ENCODE measurements around the gene PLEK.

Gene PLEK

GRCh38 chr2:68388358-68388757 is 23.3 kb downstream of the PLEK start (continued):
- TF ChIP-seq ZNF280C (tag by site-specific recombination; IDR thresholded peaks at IDR 0.05), result no peak

- no peak overlapping the region for H3K27ac ChIP-seq (ENCODE audit: extremely low read depth, low read depth, low read length)
- TF ChIP-seq ZNF548 (tag by site-specific recombination; IDR thresholded peaks at IDR 0.05), result no peak
- no peak for TF ChIP-seq ZSCAN30 (tag by site-specific recombination; IDR thresholded peaks at IDR 0.05)
- no peak for TF ChIP-seq ZNF214 (tag by site-specific recombination; IDR thresholded peaks at IDR 0.05; ENCODE audit: borderline replicate concordance)
- no peak for TF ChIP-seq PRDM1 (tag by site-specific recombination; IDR thresholded peaks at IDR 0.05)
- no peak for TF ChIP-seq ZFHX2 (tag by site-specific recombination; conservative IDR thresholded peaks at IDR 0.05)
- no peak for TF ChIP-seq ZSCAN23 (tag by site-specific recombination; IDR thresholded peaks at IDR 0.05)
- TF ChIP-seq ZNF600 (tag by site-specific recombination; IDR thresholded peaks at IDR 0.05), result no peak
- no peak for TF ChIP-seq REST (tag by site-specific recombination; IDR thresholded peaks at IDR 0.05)
- no peak for TF ChIP-seq ZNF2 (tag by site-specific recombination; IDR thresholded peaks at IDR 0.05)
- TF ChIP-seq ZNF266 (tag by site-specific recombination; IDR thresholded peaks at IDR 0.05; ENCODE audit: low read depth), result no peak
- no peaks in the 10 kb centered on the region for H3K4me1 ChIP-seq (ENCODE audit: control insufficient read depth, insufficient read depth, low read length)
- POLR2A ChIA-PET, result no interaction called here
- no peaks in the 10 kb centered on the region for H3K9me3 ChIP-seq (ENCODE audit: control insufficient read depth, insufficient read depth, low read depth, low read length)
- CTCF ChIA-PET, result interaction anchor here (0.7 to 1.1 kb wide), 2 partner anchors 53 to 242 kb away, joined by 4 read pairs; no protein-coding TSS in a partner anchor
- no peaks in the 10 kb centered on the region for H3K36me3 ChIP-seq (ENCODE audit: control insufficient read depth in 2 of 2, insufficient read depth in 1 of 2, low read length in 2 of 2)
- no peak overlapping the region for H3K4me3 ChIP-seq (ENCODE audit: low read depth, low read length)
Measured at GRCh38 chr2:68388772-68389171, 23.7 kb downstream of the PLEK start.

DNA sequence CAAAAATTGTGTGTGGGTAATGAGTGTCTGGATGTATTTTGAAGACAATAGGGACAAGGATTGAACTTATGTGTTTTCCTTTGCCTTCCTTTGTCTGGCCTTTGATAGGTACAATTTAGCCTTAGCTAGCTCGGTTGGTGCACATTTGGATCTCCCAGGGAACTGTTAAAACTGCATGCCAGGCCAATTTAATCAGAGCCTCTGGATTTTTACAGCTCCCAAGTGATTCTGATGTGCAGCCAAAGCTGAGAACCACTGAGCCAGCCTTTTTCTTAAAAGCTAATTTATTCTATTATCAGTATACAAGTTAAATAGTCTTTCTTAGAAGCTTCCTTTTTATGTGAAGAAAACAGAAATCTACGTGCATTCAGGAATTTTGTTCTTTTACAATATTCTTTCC is 25.0 kb downstream of the PLEK start:
- H3K9me3 ChIP-seq (ENCODE audit: control insufficient read depth, insufficient read depth, low read depth, low read length), result no peaks in the 10 kb centered on the region
- ChIA-PET CTCF (interaction anchor here (0.5 to 1.4 kb wide), 4 partner anchors 12 to 500 kb away, joined by 3 to 4 read pairs (median 4); no protein-coding TSS in a partner anchor), POLR2A (no interaction called here)
- no peaks in the 10 kb centered on the region for H3K36me3 ChIP-seq (ENCODE audit: control insufficient read depth in 2 of 2, insufficient read depth in 1 of 2, low read length in 2 of 2)
- TF ChIP-seq ZSCAN23 (tag by site-specific recombination; IDR thresholded peaks at IDR 0.05), result no peak
- no peak for TF ChIP-seq ZNF266 (tag by site-specific recombination; IDR thresholded peaks at IDR 0.05; ENCODE audit: low read depth)
- TF ChIP-seq KLF9 (tag by site-specific recombination; IDR thresholded peaks at IDR 0.05; ENCODE audit: low read depth), result no peak
- no peak for TF ChIP-seq ZNF416 (tag by site-specific recombination; IDR thresholded peaks at IDR 0.05)
- no peak for TF ChIP-seq ZNF623 (tag by site-specific recombination; IDR thresholded peaks at IDR 0.05)
- TF ChIP-seq ZNF76 (tag by site-specific recombination; IDR thresholded peaks at IDR 0.05; ENCODE audit: borderline replicate concordance, low read depth), result no peak
- no peak for TF ChIP-seq ZNF350 (tag by site-specific recombination; IDR thresholded peaks at IDR 0.05)
- TF ChIP-seq ZNF677 (tag by site-specific recombination; IDR thresholded peaks at IDR 0.05), result no peak
- no peak for TF ChIP-seq ZNF624 (tag by site-specific recombination; IDR thresholded peaks at IDR 0.05)
- no peak for TF ChIP-seq ZNF670 (tag by site-specific recombination; IDR thresholded peaks at IDR 0.05; ENCODE audit: low read depth)
- no peak for TF ChIP-seq ZNF292 (tag by site-specific recombination; IDR thresholded peaks at IDR 0.05; ENCODE audit: borderline replicate concordance, low read depth)
- TF ChIP-seq, protein P1, sequence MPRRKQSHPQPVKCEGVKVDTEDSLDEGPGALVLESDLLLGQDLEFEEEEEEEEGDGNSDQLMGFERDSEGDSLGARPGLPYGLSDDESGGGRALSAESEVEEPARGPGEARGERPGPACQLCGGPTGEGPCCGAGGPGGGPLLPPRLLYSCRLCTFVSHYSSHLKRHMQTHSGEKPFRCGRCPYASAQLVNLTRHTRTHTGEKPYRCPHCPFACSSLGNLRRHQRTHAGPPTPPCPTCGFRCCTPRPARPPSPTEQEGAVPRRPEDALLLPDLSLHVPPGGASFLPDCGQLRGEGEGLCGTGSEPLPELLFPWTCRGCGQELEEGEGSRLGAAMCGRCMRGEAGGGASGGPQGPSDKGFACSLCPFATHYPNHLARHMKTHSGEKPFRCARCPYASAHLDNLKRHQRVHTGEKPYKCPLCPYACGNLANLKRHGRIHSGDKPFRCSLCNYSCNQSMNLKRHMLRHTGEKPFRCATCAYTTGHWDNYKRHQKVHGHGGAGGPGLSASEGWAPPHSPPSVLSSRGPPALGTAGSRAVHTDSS (tag by site-specific recombination; IDR thresholded peaks at IDR 0.05), result no peak
- TF ChIP-seq ZNF768 (tag by site-specific recombination; IDR thresholded peaks at IDR 0.05), result no peak
- no peak for TF ChIP-seq ZNF626 (tag by site-specific recombination; IDR thresholded peaks at IDR 0.05)
- TF ChIP-seq ZNF174 (tag by site-specific recombination; IDR thresholded peaks at IDR 0.05), result no peak
- TF ChIP-seq ZNF645 (tag by site-specific recombination; IDR thresholded peaks at IDR 0.05), result no peak
- TF ChIP-seq ZNF239 (tag by site-specific recombination; IDR thresholded peaks at IDR 0.05), result no peak
- TF ChIP-seq TRIM28 (IDR thresholded peaks at IDR 0.05; ENCODE audit: borderline replicate concordance, low read length), result no peak
- no peaks in the 10 kb centered on the region for H3K4me1 ChIP-seq (ENCODE audit: control insufficient read depth, insufficient read depth, low read length)
- no peak overlapping the region for H3K27ac ChIP-seq (ENCODE audit: extremely low read depth, low read depth, low read length)
- H3K4me3 ChIP-seq (ENCODE audit: low read depth, low read length), result no peak overlapping the region

Measured in HEK293 (cell line).